ENCODE measurements around the gene RIMKLB.

DNA sequence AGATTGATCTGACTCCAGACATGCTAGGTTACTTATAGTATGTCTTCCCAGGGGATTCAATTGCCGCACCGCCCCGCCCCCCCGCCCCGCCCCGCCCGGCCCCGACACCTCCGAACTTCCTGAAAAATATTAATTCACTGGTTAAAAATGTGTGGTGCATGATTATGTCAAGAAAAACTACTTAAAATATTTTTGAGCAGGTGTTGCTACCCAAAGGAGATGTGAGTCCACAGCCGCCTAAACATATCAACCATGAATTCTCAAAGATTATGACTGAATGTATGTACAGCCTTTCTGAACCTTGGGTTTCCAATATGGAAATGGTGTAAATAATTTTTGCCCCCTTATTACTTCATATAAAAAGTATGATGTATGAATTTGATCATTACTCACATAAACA, 2.7 kb upstream of the RIMKLB start:
- TF ChIP-seq, protein P1, sequence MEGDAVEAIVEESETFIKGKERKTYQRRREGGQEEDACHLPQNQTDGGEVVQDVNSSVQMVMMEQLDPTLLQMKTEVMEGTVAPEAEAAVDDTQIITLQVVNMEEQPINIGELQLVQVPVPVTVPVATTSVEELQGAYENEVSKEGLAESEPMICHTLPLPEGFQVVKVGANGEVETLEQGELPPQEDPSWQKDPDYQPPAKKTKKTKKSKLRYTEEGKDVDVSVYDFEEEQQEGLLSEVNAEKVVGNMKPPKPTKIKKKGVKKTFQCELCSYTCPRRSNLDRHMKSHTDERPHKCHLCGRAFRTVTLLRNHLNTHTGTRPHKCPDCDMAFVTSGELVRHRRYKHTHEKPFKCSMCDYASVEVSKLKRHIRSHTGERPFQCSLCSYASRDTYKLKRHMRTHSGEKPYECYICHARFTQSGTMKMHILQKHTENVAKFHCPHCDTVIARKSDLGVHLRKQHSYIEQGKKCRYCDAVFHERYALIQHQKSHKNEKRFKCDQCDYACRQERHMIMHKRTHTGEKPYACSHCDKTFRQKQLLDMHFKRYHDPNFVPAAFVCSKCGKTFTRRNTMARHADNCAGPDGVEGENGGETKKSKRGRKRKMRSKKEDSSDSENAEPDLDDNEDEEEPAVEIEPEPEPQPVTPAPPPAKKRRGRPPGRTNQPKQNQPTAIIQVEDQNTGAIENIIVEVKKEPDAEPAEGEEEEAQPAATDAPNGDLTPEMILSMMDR (IDR thresholded peaks at IDR 0.05; ENCODE audit: low read length): no peak
- no peak for TF ChIP-seq EZH2 (IDR thresholded peaks at IDR 0.05; ENCODE audit: borderline replicate concordance, low read length)
